HepG2 (cell line): Measurements from ENCODE around the gene APBB3. TPM values are rescaled to one million over a fixed set of nuclear protein-coding genes. Genes with fewer than 3 reads are reported as not detected.

Source experiments
- AGO1 ChIP-seq: fragments of 200-400 bp; formaldehyde crosslinking; IDR thresholded peaks from 2 replicates; pipeline ENCODE4 v1.6.1; 2017; ENCODE audit warnings: mild to moderate bottlenecking, low read depth, low read length, moderate library complexity; ENCODE audit not compliant: poor library complexity, severe bottlenecking
- BRD4 ChIP-seq: sonication (generic); formaldehyde crosslinking; IDR thresholded peaks from 2 replicates; pipeline ENCODE4 v1.4.0; 2020; ENCODE audit warnings: missing genetic modification reagents
- HIVEP1 ChIP-seq: sonication (generic); formaldehyde crosslinking; IDR thresholded peaks from 2 replicates; pipeline ENCODE4 v1.4.0; 2020; ENCODE audit warnings: mild to moderate bottlenecking, missing genetic modification reagents
- HOXA7 ChIP-seq: sonication (generic); formaldehyde crosslinking; IDR thresholded peaks from 2 replicates; pipeline ENCODE4 v1.8.1; 2022; ENCODE audit warnings: mild to moderate bottlenecking, missing genetic modification reagents, moderate library complexity
- HOXD1 ChIP-seq: sonication (generic); formaldehyde crosslinking; IDR thresholded peaks from 2 replicates; pipeline ENCODE4 v1.5.0; 2020; ENCODE audit warnings: missing genetic modification reagents
- PHB2 ChIP-seq: fragments of 450-650 bp; IDR thresholded peaks from 2 replicates; pipeline ENCODE4 v1.6.1; 2018; ENCODE audit not compliant: partially characterized antibody
- PHF5A ChIP-seq: IDR thresholded peaks from one replicate; pipeline ENCODE4 v1.6.1; 2018; ENCODE audit warnings: low read depth, missing genetic modification reagents; ENCODE audit not compliant: unreplicated experiment
- RAD21 ChIP-seq: fragments of 450-650 bp; formaldehyde crosslinking; IDR thresholded peaks from 2 replicates; pipeline ENCODE4 v1.5.0; 2020; ENCODE audit warnings: mild to moderate bottlenecking
- SMAD1 ChIP-seq: sonication (generic); formaldehyde crosslinking; IDR thresholded peaks from 2 replicates; pipeline ENCODE4 v1.4.0; 2020; ENCODE audit warnings: missing genetic modification reagents, low read depth, mild to moderate bottlenecking, borderline replicate concordance
- YEATS4 ChIP-seq: sonication (generic); formaldehyde crosslinking; IDR thresholded peaks from 2 replicates; pipeline ENCODE4 v1.4.0; 2020; ENCODE audit warnings: missing genetic modification reagents, borderline replicate concordance
- ZNF101 ChIP-seq: sonication (generic); formaldehyde crosslinking; IDR thresholded peaks from 2 replicates; pipeline ENCODE4 v1.4.0; 2020; ENCODE audit warnings: mild to moderate bottlenecking, low read depth, missing genetic modification reagents, borderline replicate concordance
- ZNF562 ChIP-seq: sonication (generic); formaldehyde crosslinking; IDR thresholded peaks from 2 replicates; pipeline ENCODE4 v1.8.0; 2022; ENCODE audit warnings: missing genetic modification reagents, borderline replicate concordance
- ZNF567 ChIP-seq: sonication (generic); formaldehyde crosslinking; IDR thresholded peaks from 2 replicates; pipeline ENCODE4 v1.8.1; 2023; ENCODE audit warnings: mild to moderate bottlenecking, missing genetic modification reagents, borderline replicate concordance
- ZNF589 ChIP-seq: sonication (generic); formaldehyde crosslinking; conservative IDR thresholded peaks from 2 replicates; pipeline ENCODE4 v1.8.0; 2022; ENCODE audit warnings: mild to moderate bottlenecking, moderate library complexity, missing genetic modification reagents
- ZNF780A ChIP-seq: sonication (generic); formaldehyde crosslinking; IDR thresholded peaks from 2 replicates; pipeline ENCODE4 v1.8.0; 2022; ENCODE audit warnings: mild to moderate bottlenecking, missing genetic modification reagents, moderate library complexity
- ZNF792 ChIP-seq: IDR thresholded peaks from 2 replicates; pipeline ENCODE4 v1.6.1; 2016
- ZSCAN25 ChIP-seq: sonication (generic); formaldehyde crosslinking; IDR thresholded peaks from 2 replicates; pipeline ENCODE4 v1.8.0; 2022; ENCODE audit warnings: mild to moderate bottlenecking, missing genetic modification reagents
- polyA plus RNA-seq, 8 experiments: library from polyadenylated mRNA; depleted of rRNA in 3 of 8; stranded (reverse) in 7 of 8; unstranded in 1 of 8; fragments of >200 nt; fragmentation: Illumina TruSeq in 4 of 8; extraction: Trizol in 4 of 8; gene quantifications; 2 replicates each; pipeline versions ENCODE4 v1.2.1 to v1.2.3, GENCODE V29; 2011 to 2016; ENCODE audit warnings: low read depth in 4 of 8, missing spikeins in 1 of 8, mixed read lengths in 1 of 8; ENCODE audit not compliant: insufficient read depth in 1 of 8
- total RNA-seq, 5 experiments: library from RNA; depleted of rRNA; stranded (reverse); fragments of >200 nt; fragmentation: Illumina TruSeq; extraction: Trizol; gene quantifications; 2 replicates each; pipeline ENCODE4 v1.2.3, GENCODE V29; 2016; ENCODE audit warnings: low read depth in 1 of 5
- TF ChIP-seq, protein P1 (sequence below): sonication (generic); formaldehyde crosslinking; conservative IDR thresholded peaks from 2 replicates; pipeline ENCODE4 v1.8.0; 2022; ENCODE audit warnings: mild to moderate bottlenecking, moderate library complexity, missing genetic modification reagents
- TF ChIP-seq, protein P2 (sequence below): sonication (generic); formaldehyde crosslinking; IDR thresholded peaks from 2 replicates; pipeline ENCODE4 v1.4.0; 2020; ENCODE audit warnings: missing genetic modification reagents, mild to moderate bottlenecking, borderline replicate concordance
- TF ChIP-seq, protein P3 (sequence below): fragments of 450-650 bp; IDR thresholded peaks from 2 replicates; pipeline ENCODE4 v1.6.1; 2016
- TF ChIP-seq, protein P4 (sequence below): sonication (generic); formaldehyde crosslinking; IDR thresholded peaks from 2 replicates; pipeline ENCODE4 v1.5.0; 2020; ENCODE audit warnings: missing genetic modification reagents, mild to moderate bottlenecking, borderline replicate concordance
- TF ChIP-seq, protein P5 (sequence below): sonication (generic); formaldehyde crosslinking; IDR thresholded peaks from 2 replicates; pipeline ENCODE4 v1.5.1; 2020; ENCODE audit warnings: mild to moderate bottlenecking, missing genetic modification reagents, borderline replicate concordance

The APBB3 gene
- total and polyA plus RNA-seq, 2 of the 13 experiments (the other 11 are each of a cell fraction or from before 2014, with no cell fraction given), result 0.38 to 0.78 TPM

DNA sequence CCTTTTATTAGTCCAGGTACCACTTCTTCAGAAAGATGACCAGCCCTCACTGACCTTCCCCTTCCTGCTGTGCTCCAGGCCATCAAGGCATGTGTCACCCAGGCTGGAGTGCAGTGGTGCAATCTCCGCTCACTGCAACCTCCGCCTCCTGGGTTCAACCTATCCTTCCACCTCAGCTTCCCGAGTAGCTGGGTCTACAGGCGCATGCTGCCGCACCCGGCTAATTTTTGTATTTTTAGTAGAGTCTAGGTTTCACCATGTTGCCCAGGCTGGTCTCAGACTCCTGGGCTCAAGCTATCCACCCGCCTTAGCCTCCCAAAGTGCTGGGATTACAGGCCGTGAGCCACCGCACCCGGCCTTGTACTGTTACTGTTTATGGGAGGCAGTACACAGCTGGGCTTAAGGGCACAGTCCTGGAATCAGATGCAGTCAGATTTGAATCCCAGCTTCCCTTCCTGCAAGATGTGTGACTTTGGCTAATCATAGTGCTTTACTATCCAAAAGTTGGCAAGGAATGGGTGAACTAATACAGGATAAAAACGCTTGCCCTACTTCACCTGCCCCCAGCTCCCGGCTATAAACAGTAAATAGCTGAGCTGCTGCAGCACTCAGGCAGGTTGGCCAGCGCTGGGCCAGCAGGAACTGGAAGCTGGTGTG lies 17.4 kb downstream of the APBB3 start (continued):
- TF ChIP-seq, protein P1, sequence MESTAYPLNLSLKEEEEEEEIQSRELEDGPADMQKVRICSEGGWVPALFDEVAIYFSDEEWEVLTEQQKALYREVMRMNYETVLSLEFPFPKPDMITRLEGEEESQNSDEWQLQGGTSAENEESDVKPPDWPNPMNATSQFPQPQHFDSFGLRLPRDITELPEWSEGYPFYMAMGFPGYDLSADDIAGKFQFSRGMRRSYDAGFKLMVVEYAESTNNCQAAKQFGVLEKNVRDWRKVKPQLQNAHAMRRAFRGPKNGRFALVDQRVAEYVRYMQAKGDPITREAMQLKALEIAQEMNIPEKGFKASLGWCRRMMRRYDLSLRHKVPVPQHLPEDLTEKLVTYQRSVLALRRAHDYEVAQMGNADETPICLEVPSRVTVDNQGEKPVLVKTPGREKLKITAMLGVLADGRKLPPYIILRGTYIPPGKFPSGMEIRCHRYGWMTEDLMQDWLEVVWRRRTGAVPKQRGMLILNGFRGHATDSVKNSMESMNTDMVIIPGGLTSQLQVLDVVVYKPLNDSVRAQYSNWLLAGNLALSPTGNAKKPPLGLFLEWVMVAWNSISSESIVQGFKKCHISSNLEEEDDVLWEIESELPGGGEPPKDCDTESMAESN, result no peak
- no peak; the same call in 1 of the 2 replicates for TF ChIP-seq SMAD1 (CRISPR knock-in tag)
- TF ChIP-seq, protein P2, sequence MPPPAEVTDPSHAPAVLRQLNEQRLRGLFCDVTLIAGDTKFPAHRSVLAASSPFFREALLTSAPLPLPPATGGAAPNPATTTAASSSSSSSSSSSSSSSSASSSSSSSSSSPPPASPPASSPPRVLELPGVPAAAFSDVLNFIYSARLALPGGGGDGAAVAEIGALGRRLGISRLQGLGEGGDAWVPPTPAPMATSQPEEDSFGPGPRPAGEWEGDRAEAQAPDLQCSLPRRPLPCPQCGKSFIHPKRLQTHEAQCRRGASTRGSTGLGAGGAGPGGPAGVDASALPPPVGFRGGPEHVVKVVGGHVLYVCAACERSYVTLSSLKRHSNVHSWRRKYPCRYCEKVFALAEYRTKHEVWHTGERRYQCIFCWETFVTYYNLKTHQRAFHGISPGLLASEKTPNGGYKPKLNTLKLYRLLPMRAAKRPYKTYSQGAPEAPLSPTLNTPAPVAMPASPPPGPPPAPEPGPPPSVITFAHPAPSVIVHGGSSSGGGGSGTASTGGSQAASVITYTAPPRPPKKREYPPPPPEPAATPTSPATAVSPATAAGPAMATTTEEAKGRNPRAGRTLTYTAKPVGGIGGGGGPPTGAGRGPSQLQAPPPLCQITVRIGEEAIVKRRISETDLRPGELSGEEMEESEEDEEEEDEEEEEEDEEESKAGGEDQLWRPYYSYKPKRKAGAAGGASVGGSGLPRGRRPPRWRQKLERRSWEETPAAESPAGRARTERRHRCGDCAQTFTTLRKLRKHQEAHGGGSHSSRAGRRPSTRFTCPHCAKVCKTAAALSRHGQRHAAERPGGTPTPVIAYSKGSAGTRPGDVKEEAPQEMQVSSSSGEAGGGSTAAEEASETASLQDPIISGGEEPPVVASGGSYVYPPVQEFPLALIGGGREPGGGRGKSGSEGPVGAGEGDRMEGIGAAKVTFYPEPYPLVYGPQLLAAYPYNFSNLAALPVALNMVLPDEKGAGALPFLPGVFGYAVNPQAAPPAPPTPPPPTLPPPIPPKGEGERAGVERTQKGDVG, result no peak; the same call in 1 of the 2 replicates
- TF ChIP-seq ZNF562 (CRISPR knock-in tag), result no peak
- no peak for TF ChIP-seq HIVEP1 (CRISPR knock-in tag)
- TF ChIP-seq, protein P3, sequence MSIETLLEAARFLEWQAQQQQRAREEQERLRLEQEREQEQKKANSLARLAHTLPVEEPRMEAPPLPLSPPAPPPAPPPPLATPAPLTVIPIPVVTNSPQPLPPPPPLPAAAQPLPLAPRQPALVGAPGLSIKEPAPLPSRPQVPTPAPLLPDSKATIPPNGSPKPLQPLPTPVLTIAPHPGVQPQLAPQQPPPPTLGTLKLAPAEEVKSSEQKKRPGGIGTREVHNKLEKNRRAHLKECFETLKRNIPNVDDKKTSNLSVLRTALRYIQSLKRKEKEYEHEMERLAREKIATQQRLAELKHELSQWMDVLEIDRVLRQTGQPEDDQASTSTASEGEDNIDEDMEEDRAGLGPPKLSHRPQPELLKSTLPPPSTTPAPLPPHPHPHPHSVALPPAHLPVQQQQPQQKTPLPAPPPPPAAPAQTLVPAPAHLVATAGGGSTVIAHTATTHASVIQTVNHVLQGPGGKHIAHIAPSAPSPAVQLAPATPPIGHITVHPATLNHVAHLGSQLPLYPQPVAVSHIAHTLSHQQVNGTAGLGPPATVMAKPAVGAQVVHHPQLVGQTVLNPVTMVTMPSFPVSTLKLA, result no peak
- TF ChIP-seq ZNF101 (CRISPR knock-in tag), result no peak
- TF ChIP-seq, protein P4, sequence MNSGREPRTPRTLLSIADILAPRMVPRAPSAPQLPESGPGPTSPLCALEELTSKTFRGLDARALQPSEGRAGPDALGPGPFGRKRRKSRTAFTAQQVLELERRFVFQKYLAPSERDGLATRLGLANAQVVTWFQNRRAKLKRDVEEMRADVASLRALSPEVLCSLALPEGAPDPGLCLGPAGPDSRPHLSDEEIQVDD (CRISPR knock-in tag), result 0 out of 2 replicates have a peak, but pooled peaks have one; percentile 10
- no peak for TF ChIP-seq HOXD1 (CRISPR knock-in tag)
- no peak for TF ChIP-seq YEATS4 (CRISPR knock-in tag)
- no peak for TF ChIP-seq PHB2
- no peak for TF ChIP-seq AGO1
- no peak for TF ChIP-seq ZNF589
- TF ChIP-seq, protein P5, sequence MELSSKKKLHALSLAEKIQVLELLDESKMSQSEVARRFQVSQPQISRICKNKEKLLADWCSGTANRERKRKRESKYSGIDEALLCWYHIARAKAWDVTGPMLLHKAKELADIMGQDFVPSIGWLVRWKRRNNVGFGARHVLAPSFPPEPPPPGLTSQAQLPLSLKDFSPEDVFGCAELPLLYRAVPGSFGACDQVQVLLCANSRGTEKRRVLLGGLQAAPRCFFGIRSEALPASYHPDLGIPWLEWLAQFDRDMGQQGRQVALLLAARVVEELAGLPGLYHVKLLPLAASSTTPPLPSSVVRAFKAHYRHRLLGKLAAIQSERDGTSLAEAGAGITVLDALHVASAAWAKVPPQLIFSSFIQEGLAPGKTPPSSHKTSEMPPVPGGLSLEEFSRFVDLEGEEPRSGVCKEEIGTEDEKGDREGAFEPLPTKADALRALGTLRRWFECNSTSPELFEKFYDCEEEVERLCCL (CRISPR knock-in tag), result no peak
- TF ChIP-seq ZNF567, result no peak
- no peak for TF ChIP-seq PHF5A (CRISPR knock-in tag)
- no peak for TF ChIP-seq ZNF792 (CRISPR knock-in tag)
- no peak for TF ChIP-seq RAD21 (CRISPR knock-in tag)
- TF ChIP-seq ZNF780A (CRISPR knock-in tag), result no peak; the same call in 1 of the 2 replicates
- no peak for TF ChIP-seq BRD4 (CRISPR knock-in tag)
- no peak for TF ChIP-seq HOXA7 (CRISPR knock-in tag)
- no peak; the same call in 1 of the 2 replicates for TF ChIP-seq ZSCAN25
